Smooth muscle cell (in vitro differentiated cells): ENCODE measurements around the gene CSTF2. TPM values are rescaled to one million over a fixed set of nuclear protein-coding genes. Genes with fewer than 3 reads are reported as not detected.
A peak's percentile ranks its signal among the peaks of the same experiment; 100 is the strongest.
"Not testable (repeated sequence)": the region's sequence is repeated elsewhere in the genome, so short reads cannot be mapped to it uniquely, and the experiment has no call there.

Experiments
- DNase-seq: peaks from one replicate; lab custom pipeline; 2025; ENCODE audit not compliant: unreplicated experiment; lab: John Stamatoyannopoulos, UW
- H2AFZ ChIP-seq: fragments of 200-600 bp; sonication (generic); 2 replicates; pipeline ENCODE4 v1.6.0; 2016; ENCODE audit warnings: antibody characterized with exemption, low read depth, mild to moderate bottlenecking
- H3F3A ChIP-seq: fragments of 200-600 bp; sonication (generic); 2 replicates; pipeline ENCODE4 v1.6.0; 2017; ENCODE audit warnings: antibody characterized with exemption, low read depth
- H3K27ac ChIP-seq: fragments of 200-600 bp; sonication (generic); 2 replicates; pipeline ENCODE4 v1.5.1; 2016; ENCODE audit warnings: low read depth, mild to moderate bottlenecking
- H3K27me3 ChIP-seq: fragments of 200-600 bp; sonication (generic); 2 replicates; pipeline ENCODE4 v1.6.1; 2016; ENCODE audit warnings: low read depth, mild to moderate bottlenecking
- H3K36me3 ChIP-seq: fragments of 200-600 bp; sonication (generic); 2 replicates; pipeline ENCODE4 v1.5.1; 2016; ENCODE audit warnings: low read depth
- H3K4me1 ChIP-seq: fragments of 200-600 bp; sonication (generic); 2 replicates; pipeline ENCODE4 v1.5.1; 2016; ENCODE audit warnings: low read depth
- H3K4me2 ChIP-seq: fragments of 200-600 bp; sonication (generic); 2 replicates; pipeline ENCODE4 v1.6.0; 2016; ENCODE audit warnings: mild to moderate bottlenecking
- H3K4me3 ChIP-seq: fragments of 200-600 bp; sonication (generic); 2 replicates; pipeline ENCODE4 v1.5.1; 2016; ENCODE audit warnings: mild to moderate bottlenecking
- H3K79me2 ChIP-seq: fragments of 200-600 bp; sonication (generic); 2 replicates; pipeline ENCODE4 v1.6.0; 2016; ENCODE audit warnings: low read depth, mild to moderate bottlenecking
- H3K9ac ChIP-seq: fragments of 200-600 bp; sonication (generic); 2 replicates; pipeline ENCODE4 v1.6.0; 2016; ENCODE audit warnings: low read depth
- H3K9me3 ChIP-seq: fragments of 200-600 bp; sonication (generic); replicated peaks from 2 replicates; pipeline ENCODE4 v1.5.1; 2016; ENCODE audit warnings: low read depth
- H4K20me1 ChIP-seq: fragments of 200-600 bp; sonication (generic); 2 replicates; pipeline ENCODE4 v1.6.0; 2016; ENCODE audit warnings: low read depth
- WGBS: methylation state at CpG from one replicate; pipeline ENCODE4 v1.1.7; 2016; ENCODE audit warnings: low lambda C conversion rate; 5-methylcytosine and 5-hydroxymethylcytosine counted together
- polyA plus RNA-seq: library from polyadenylated mRNA; unstranded; fragments of >200 nt; fragmentation: Nextera tagmentation; extraction: Ambion mirVana; gene quantifications from 2 replicates; pipeline ENCODE4 v1.2.1, GENCODE V29; 2016
- total RNA-seq: library from RNA; depleted of rRNA; stranded (reverse); fragments of >200 nt; gene quantifications from 2 replicates; pipeline ENCODE4 v1.2.3, GENCODE V29; 2014
- TF ChIP-seq, protein P1 (sequence below): fragments of 200-600 bp; sonication (generic); IDR thresholded peaks from 2 replicates; pipeline ENCODE4 v1.5.1; 2017; ENCODE audit warnings: borderline replicate concordance, mild to moderate bottlenecking, antibody characterized with exemption; ENCODE audit not compliant: insufficient read depth, poor library complexity, severe bottlenecking

Gene CSTF2, protein sequence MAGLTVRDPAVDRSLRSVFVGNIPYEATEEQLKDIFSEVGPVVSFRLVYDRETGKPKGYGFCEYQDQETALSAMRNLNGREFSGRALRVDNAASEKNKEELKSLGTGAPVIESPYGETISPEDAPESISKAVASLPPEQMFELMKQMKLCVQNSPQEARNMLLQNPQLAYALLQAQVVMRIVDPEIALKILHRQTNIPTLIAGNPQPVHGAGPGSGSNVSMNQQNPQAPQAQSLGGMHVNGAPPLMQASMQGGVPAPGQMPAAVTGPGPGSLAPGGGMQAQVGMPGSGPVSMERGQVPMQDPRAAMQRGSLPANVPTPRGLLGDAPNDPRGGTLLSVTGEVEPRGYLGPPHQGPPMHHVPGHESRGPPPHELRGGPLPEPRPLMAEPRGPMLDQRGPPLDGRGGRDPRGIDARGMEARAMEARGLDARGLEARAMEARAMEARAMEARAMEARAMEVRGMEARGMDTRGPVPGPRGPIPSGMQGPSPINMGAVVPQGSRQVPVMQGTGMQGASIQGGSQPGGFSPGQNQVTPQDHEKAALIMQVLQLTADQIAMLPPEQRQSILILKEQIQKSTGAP
- total RNA-seq (18.4 and 23.0 TPM in 2 replicates), polyA plus RNA-seq (16.7 and 21.5 TPM in 2 replicates)

DNA sequence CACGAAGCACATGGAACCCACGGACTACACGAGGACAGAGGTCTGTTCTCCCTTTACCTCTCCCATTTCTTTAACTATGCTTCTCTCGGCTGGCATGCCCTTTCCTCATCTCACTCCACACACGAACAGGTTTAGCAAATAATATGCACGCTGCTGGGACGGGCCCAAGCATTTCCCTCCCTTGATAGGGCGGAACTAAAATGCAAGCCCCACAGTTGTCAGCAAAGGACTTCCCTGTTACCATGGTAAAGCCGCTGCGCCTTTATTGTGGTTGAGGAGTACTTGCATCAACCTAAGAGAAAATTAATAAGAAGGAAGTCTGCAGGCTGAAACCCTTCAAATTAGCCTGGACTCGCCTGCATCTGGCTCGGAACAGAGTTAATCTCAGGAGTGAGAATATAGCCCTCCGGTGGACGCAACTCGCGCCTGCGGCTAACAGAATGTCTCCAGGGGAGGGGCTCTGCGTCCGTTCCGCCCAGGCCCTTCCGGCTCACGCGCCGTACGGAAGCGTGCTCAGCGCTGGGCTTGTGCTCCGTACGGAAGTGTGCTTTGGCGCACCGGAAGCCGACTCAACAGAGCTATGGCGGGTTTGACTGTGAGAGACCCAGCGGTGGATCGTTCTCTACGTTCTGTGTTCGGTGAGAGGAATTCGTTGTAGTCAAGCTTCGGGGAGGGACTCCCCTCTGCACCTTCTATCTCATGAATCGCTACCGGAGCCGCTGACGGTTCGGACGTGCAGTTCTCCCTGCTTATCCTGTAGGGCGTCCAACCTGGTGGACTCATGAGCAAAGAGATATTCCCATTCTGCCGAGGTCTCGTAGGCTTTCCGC is at the start of gene CSTF2:
CSTF2 (plus strand) TSS at position 555 of the 830 bp plus-strand sequence; CDS start at position 581, 26 bp downstream.
- TF ChIP-seq, protein P1, sequence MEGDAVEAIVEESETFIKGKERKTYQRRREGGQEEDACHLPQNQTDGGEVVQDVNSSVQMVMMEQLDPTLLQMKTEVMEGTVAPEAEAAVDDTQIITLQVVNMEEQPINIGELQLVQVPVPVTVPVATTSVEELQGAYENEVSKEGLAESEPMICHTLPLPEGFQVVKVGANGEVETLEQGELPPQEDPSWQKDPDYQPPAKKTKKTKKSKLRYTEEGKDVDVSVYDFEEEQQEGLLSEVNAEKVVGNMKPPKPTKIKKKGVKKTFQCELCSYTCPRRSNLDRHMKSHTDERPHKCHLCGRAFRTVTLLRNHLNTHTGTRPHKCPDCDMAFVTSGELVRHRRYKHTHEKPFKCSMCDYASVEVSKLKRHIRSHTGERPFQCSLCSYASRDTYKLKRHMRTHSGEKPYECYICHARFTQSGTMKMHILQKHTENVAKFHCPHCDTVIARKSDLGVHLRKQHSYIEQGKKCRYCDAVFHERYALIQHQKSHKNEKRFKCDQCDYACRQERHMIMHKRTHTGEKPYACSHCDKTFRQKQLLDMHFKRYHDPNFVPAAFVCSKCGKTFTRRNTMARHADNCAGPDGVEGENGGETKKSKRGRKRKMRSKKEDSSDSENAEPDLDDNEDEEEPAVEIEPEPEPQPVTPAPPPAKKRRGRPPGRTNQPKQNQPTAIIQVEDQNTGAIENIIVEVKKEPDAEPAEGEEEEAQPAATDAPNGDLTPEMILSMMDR: no peak
- H3K36me3 ChIP-seq: peaks cover 7% of the 10 kb centered on the region
- H4K20me1 ChIP-seq: no peaks in the 10 kb centered on the region
- peak within 1 kb of the TSS; percentile 54 for H3K27ac ChIP-seq
- WGBS: 41% methylated on average over 49 of the region's 49 CpGs
- no peaks in the 10 kb centered on the region for H3F3A ChIP-seq
- peak within 1 kb of the TSS; percentile 46 for H3K9ac ChIP-seq
- H3K4me2 ChIP-seq: peak within 1 kb of the TSS; percentile 83
- H3K4me1 ChIP-seq: no peaks in the 10 kb centered on the region
- H3K9me3 ChIP-seq: no peaks in the 10 kb centered on the region
- H3K27me3 ChIP-seq: no peaks in the 10 kb centered on the region
- peak; percentile 10 for DNase-seq
- peak within 1 kb of the TSS; percentile 64 for H3K4me3 ChIP-seq
- peak within 1 kb of the TSS; percentile 82 for H2AFZ ChIP-seq
- H3K79me2 ChIP-seq: no peaks in the 10 kb centered on the region

DNA sequence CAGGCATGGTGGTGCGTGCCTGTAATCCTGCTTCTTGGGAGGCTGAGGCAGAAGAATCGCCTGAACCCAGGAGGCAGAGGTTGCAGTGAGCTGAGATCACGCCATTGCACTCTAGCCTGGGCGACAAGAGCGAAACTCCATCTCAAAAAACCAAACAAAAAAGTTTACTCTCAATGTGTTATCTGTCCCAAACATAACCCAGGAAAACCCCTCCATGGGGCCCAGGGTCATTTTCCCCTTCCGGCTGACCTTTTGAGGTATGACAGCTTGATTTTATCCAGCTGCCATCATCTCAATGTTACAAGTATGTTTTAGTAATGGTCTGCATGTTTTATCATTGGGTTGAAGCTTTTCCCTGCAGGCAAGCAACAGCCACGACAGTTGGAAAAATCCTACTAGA is 23.8 kb upstream of the CSTF2 start:
- 82% methylated on average over 7 of the region's 7 CpGs for WGBS
- H3K27ac ChIP-seq, H3K9me3 ChIP-seq, H3K4me3 ChIP-seq, H3K36me3 ChIP-seq, H3K4me2 ChIP-seq, H3K79me2 ChIP-seq, H2AFZ ChIP-seq, DNase-seq, H3K9ac ChIP-seq, H4K20me1 ChIP-seq, H3F3A ChIP-seq, H3K27me3 ChIP-seq, H3K4me1 ChIP-seq: not testable (repeated sequence)

DNA sequence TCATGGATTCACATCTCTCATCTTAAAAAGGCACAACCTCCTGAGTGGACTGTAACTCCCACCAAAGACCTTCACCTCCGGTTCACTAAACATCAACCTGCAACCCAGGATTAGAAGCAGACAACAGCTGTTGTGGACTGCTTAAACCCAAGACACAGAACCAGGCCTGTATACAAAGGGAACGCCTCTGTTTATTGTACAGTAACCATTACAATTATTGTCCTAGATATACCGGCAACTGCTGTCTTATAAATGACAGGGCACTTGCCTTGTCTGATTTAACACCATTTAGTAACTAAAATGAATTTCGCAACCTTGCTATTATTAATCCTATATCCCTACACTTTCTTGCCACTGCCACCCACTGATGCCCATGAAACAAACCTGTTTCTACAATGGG is 22.8 kb upstream of the CSTF2 start:
- no peak overlapping the region for H3K4me2 ChIP-seq
- H3K27me3 ChIP-seq: no peaks in the 10 kb centered on the region
- TF ChIP-seq, protein P1: no peak
- 91% methylated on average over 4 of the region's 4 CpGs for WGBS
- H2AFZ ChIP-seq: no peak overlapping the region
- H3K27ac ChIP-seq: no peak overlapping the region
- DNase-seq: no peak
- no peaks in the 10 kb centered on the region for H3K36me3 ChIP-seq
- no peaks in the 10 kb centered on the region for H3K79me2 ChIP-seq
- H3K9ac ChIP-seq: no peak overlapping the region
- no peaks in the 10 kb centered on the region for H3K9me3 ChIP-seq
- no peaks in the 10 kb centered on the region for H4K20me1 ChIP-seq
- no peak overlapping the region for H3K4me3 ChIP-seq
- no peaks in the 10 kb centered on the region for H3F3A ChIP-seq
- H3K4me1 ChIP-seq: no peaks in the 10 kb centered on the region

DNA sequence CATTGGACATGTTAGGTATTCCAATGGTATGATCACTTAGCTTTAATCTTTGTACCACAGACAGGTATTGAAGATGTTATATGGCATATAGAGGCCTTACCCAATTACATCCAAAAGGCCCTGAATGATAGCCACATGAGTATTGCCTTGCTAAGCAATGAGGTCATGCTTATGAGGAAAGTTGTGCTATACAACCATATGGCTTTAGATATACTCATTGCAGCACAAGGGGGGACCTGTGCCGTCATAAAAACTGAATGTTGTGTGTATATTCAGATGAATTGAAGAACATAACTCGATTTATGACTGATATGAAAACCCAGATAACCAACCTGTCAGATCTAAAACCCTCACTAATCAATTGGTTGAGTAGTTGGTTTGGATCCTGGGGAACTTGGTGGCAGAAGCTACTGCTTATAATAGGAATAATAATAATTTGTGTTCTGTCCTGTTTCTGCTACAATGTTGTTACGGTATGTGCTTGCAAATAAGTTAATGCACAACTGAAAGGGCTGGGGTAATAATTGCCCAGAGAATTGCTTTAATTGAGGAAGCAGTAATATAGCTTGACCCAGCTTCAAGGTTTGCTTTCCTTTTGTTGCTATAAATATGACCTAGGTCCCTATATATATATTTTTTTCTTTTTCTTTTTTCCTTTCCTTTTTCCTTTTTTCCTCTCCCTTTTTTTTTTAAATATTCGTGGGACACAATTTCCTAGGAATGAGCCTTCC is 21.5 kb upstream of the CSTF2 start:
- Histone ChIP-seq H2AFZ (no peak overlapping the region), H3K27me3 (no peaks in the 10 kb centered on the region)
- WGBS: 54% methylated on average over 4 of the region's 4 CpGs

More for the DNA sequence above, 21.5 kb upstream of the CSTF2 start:
- Histone ChIP-seq H3K4me2 (no peak overlapping the region), H3K79me2 (no peaks in the 10 kb centered on the region), H3K36me3 (no peaks in the 10 kb centered on the region), H3K4me1 (no peaks in the 10 kb centered on the region), H3F3A (no peaks in the 10 kb centered on the region), H3K4me3 (no peak overlapping the region), H3K27ac (no peak overlapping the region), H3K9me3 (no peaks in the 10 kb centered on the region), H4K20me1 (no peaks in the 10 kb centered on the region), H3K9ac (no peak overlapping the region)
- TF ChIP-seq, protein P1: no peak
- DNase-seq: no peak
